Thoracic aorta (tissue), 2 donors: Measurements from ENCODE around the gene SCGB3A2. TPM values are rescaled to one million over a fixed set of nuclear protein-coding genes. Genes with fewer than 3 reads are reported as not detected.
A peak's percentile ranks its signal among the peaks of the same experiment; 100 is the strongest.

ENCODE experiments used
- ATAC-seq: fragments of 150-250 bp; one replicate; pipeline ENCODE4 v1.8.0; 2017; ENCODE audit warnings: low read depth; ENCODE audit not compliant: insufficient number of reproducible peaks, low FRiP score
- DNase-seq: peaks from one replicate; pipeline ENCODE4 v3.0.0-alpha.2; 2020; ENCODE audit warnings: low spot score
- H3K27ac ChIP-seq, 2 donors: fragments of 200-600 bp; sonication (generic); 1 replicate in 1 of 2; 2 replicates in 1 of 2; pipeline ENCODE4 v1.5.1; 2016; ENCODE audit warnings: mild to moderate bottlenecking in 2 of 2, moderate library complexity in 2 of 2
- H3K27me3 ChIP-seq: fragments of 200-600 bp; sonication (generic); replicated peaks from 2 replicates; pipeline ENCODE4 v1.6.0; 2016; ENCODE audit warnings: mild to moderate bottlenecking; ENCODE audit not compliant: insufficient read depth
- H3K36me3 ChIP-seq: fragments of 200-600 bp; sonication (generic); one replicate; pipeline ENCODE4 v1.5.1; 2016
- H3K4me1 ChIP-seq, 2 donors: fragments of 200-600 bp; sonication (generic); 1 replicate in 1 of 2; 2 replicates in 1 of 2; pipeline versions ENCODE4 v1.5.1 to v1.6.0; 2016; ENCODE audit warnings: low read depth in 2 of 2, mild to moderate bottlenecking in 1 of 2; ENCODE audit not compliant: control insufficient read depth in 1 of 2
- H3K4me3 ChIP-seq: fragments of 200-600 bp; sonication (generic); 2 replicates; pipeline ENCODE4 v1.5.1; 2016; ENCODE audit warnings: mild to moderate bottlenecking
- H3K9me3 ChIP-seq: fragments of 200-600 bp; sonication (generic); 2 replicates; pipeline ENCODE4 v1.5.1; 2016
- total RNA-seq, 2 donors: library from RNA; depleted of rRNA; stranded (reverse); fragments of >200 nt; gene quantifications; one replicate each; pipeline versions ENCODE4 v1.1.0 to v1.2.3, GENCODE V29; 2016
- TF ChIP-seq, protein P1 (sequence below): fragments of 200-600 bp; sonication (generic); IDR thresholded peaks from one replicate; pipeline ENCODE4 v1.5.1; 2019; ENCODE audit warnings: antibody characterized with exemption

SCGB3A2 gene
- total RNA-seq, 2 donors from 2014 or later, result not detected

DNA sequence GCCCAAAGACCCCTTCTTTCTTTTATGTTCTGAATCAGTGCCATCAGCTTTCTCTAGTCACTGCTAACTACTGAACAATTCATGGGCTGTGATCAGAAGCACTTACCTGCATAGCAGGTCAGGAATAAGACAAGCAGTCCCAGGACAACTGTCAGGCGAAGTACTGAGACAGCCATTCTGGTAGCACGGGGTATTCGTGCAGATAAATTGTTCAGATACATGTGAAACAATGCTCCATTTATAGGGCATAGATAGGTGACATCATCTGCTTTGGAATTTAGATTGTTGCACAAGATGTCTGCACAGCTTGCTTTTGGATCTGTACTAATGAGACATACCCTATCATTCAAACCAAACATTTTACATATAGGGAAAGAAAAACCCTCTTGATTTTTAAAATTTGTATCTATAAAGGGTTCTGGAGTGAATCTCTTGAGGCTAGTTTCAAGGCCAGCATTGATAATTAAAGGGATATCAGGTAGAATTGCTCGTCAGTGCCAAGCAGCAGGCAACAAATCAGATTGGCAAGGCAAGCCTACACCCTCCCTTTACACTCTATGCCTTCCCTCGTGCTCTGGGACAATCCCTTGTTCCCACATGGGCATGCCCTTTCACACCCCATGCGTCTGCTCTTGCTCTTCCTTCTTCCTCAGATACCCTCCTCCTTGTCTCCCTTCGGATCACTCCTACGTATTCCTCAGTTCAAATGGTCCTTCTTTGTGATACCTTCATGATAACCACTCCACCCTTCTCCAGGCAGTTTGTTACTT, 28.0 kb downstream of the SCGB3A2 start, which contains the start of gene C5orf46:
Gene C5orf46, minus strand, starts transcription at position 213 of the 770 bp plus-strand sequence. Its CDS starts 37 bp downstream, at position 176.
- TF ChIP-seq, protein P1, sequence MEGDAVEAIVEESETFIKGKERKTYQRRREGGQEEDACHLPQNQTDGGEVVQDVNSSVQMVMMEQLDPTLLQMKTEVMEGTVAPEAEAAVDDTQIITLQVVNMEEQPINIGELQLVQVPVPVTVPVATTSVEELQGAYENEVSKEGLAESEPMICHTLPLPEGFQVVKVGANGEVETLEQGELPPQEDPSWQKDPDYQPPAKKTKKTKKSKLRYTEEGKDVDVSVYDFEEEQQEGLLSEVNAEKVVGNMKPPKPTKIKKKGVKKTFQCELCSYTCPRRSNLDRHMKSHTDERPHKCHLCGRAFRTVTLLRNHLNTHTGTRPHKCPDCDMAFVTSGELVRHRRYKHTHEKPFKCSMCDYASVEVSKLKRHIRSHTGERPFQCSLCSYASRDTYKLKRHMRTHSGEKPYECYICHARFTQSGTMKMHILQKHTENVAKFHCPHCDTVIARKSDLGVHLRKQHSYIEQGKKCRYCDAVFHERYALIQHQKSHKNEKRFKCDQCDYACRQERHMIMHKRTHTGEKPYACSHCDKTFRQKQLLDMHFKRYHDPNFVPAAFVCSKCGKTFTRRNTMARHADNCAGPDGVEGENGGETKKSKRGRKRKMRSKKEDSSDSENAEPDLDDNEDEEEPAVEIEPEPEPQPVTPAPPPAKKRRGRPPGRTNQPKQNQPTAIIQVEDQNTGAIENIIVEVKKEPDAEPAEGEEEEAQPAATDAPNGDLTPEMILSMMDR, result no peak
- H3K27ac ChIP-seq, result peak within 1 kb of the TSS; percentile 72 to 94
- no peaks in the 10 kb centered on the region for H3K9me3 ChIP-seq
- DNase-seq, result no peak
- H3K4me1 ChIP-seq, result peaks cover 14 to 49% of the 10 kb centered on the region in 2 donors
- no peaks in the 10 kb centered on the region for H3K36me3 ChIP-seq
- peak within 1 kb of the TSS; percentile 51 for H3K4me3 ChIP-seq
- ATAC-seq, result no peak
- H3K27me3 ChIP-seq, result no peaks in the 10 kb centered on the region

DNA sequence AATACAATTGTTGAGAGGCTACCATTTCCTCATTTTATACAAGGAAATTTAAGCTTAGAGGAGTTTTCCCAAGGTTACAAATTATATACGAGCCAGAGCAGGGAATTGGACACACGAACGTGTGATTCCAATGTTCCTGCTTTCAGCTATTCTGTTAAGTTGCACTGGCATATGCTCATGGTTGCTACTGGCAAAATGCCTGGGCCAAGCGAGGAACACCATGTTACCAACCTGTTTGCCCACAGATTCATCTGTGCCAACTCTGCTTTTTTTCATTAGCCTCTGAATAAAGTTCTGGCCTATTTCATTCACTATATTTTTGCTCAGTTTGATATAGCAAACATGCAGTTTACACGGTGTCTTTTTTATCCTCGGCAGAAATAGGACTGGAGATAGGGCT, 32.9 kb downstream of the SCGB3A2 start:
- peak overlapping the region; percentile 79 to 87 for H3K27ac ChIP-seq
- DNase-seq (peak; percentile 57), ATAC-seq (peak; percentile 96)
- TF ChIP-seq, protein P1, result no peak
- no peaks in the 10 kb centered on the region for H3K27me3 ChIP-seq
- no peak overlapping the region for H3K4me3 ChIP-seq
- H3K9me3 ChIP-seq, result no peaks in the 10 kb centered on the region
- no peaks in the 10 kb centered on the region for H3K36me3 ChIP-seq
- H3K4me1 ChIP-seq, result peaks cover 14 to 37% of the 10 kb centered on the region in 2 donors

DNA sequence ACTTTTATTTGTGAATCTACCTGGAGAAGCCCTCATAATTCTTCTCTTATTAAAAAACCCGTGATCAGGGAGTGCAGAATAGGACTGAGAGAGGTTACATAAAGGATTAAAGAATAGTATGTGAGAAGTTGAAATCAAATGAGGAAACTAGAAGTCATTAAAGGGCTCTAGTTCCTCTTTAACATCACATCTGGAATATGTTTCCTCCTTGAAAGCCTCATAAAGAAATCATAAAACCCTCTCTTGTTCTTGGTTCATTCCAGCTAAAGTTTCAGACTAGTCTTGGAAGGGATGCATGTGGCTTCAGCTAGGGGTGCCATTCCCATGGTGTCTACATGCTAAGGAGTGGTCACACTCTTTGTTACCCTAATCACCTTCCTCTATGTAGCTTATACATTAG, 33.5 kb downstream of the SCGB3A2 start:
- H3K4me3 ChIP-seq, result no peak overlapping the region
- H3K9me3 ChIP-seq, result no peaks in the 10 kb centered on the region
- no peaks in the 10 kb centered on the region for H3K36me3 ChIP-seq
- no peaks in the 10 kb centered on the region for H3K27me3 ChIP-seq
- peaks cover 14 to 33% of the 10 kb centered on the region in 2 donors for H3K4me1 ChIP-seq
- ATAC-seq, result no peak
- H3K27ac ChIP-seq, result peak overlapping the region; percentile 79 to 87
- no peak for DNase-seq
- TF ChIP-seq, protein P1, result no peak

DNA sequence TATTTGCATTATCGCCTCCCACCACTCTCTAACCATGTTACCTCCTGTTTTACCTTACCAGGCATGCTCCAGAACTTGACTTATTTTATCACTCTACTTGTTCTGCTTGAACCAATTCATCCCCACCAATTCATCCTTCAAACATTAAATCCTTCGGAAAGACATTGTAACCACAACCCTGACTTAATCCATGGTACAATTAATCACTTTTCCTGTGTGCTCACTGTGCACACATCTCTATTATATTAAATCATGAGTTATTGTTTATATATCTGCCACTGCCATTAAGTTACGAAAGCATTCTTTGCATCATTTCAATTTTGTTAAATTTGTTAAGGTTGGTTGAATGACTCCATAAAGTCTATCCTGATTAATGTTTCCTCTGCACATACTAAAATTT, 35.3 kb downstream of the SCGB3A2 start:
- no peak overlapping the region for H3K4me3 ChIP-seq
- no peaks in the 10 kb centered on the region for H3K9me3 ChIP-seq
- H3K4me1 ChIP-seq, result peaks cover 14 to 33% of the 10 kb centered on the region in 2 donors
- no peak overlapping the region for H3K27ac ChIP-seq
- TF ChIP-seq, protein P1, result no peak
- H3K27me3 ChIP-seq, result no peaks in the 10 kb centered on the region
- DNase-seq (no peak), ATAC-seq (no peak)
- H3K36me3 ChIP-seq, result no peaks in the 10 kb centered on the region

DNA sequence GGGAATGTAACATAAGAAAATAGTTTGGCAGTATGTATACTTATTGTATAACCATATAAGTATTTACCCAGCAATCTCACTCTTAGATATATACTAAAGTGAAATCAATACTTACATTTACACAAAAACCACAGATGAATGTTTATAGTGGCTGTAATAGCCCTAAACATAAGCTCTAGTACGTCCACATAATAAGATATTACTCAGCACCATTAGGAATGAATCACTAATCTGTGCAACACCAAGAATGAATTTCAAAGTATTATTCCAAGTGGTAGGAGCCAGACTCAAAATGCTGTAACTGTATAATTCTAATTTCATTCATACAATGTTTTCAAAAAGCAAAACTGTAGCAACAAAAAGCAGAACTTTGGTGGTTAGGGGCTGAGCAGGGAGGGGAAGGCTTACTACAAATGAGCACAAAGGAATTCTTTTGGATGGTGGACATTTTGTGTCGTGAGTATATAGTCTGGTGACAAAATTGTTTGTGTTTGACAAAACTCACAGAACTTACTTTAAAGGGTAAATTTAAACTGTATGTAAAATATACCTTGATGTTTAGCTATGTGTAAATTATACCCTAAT, 39.7 kb downstream of the SCGB3A2 start:
- Histone ChIP-seq H3K4me1 (no peaks in the 10 kb centered on the region), H3K27ac (no peak overlapping the region), H3K9me3 (no peaks in the 10 kb centered on the region), H3K36me3 (no peaks in the 10 kb centered on the region), H3K27me3 (no peaks in the 10 kb centered on the region), H3K4me3 (no peak overlapping the region)
- TF ChIP-seq, protein P1, result no peak
- DNase-seq (no peak), ATAC-seq (no peak)
